ENCODE data around the gene DMWD.
"Not testable (repeated sequence)": the region's sequence is repeated elsewhere in the genome, so short reads cannot be mapped to it uniquely, and the experiment has no call there.

The DMWD gene

DNA sequence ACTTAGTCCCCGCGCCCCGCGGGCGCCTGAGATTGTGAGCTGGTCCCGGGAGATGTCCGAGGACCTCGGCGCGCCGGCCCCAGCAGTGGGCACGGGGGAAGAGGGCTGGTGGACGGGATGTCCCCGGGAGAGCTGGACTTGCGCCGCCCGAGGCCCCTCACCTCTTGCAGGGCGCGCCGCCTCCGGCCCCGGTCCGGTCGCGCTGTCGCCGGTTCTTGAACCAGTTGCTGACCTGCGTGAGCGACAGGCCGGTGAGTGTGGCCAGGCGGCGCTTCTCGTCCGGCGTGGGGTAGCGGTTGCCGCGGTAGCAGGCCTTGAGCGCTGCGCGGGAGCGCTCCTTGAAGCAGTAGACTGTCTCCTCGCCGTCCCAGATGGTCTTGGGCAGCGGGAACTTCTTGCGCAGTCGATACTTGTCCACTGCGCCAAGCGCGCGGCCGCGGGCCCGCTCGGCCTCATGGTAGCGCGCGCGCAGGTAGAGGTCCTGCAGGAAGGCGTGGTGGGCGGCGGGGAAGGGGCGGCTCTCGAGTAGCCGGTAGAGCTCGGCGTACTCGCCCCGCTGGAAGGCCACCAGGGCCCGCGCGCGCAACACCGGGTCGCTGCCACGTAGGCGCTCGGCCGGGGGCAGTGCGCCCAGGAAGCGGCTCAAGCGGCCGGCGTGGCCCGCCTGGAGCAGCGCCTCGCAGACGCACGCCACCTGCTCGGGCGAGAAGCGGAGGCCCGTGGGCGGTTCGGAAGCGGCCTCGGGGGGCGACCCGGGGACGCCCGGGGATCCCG, 24.6 kb downstream of the DMWD start:
- DNase-seq = no peak

DNA sequence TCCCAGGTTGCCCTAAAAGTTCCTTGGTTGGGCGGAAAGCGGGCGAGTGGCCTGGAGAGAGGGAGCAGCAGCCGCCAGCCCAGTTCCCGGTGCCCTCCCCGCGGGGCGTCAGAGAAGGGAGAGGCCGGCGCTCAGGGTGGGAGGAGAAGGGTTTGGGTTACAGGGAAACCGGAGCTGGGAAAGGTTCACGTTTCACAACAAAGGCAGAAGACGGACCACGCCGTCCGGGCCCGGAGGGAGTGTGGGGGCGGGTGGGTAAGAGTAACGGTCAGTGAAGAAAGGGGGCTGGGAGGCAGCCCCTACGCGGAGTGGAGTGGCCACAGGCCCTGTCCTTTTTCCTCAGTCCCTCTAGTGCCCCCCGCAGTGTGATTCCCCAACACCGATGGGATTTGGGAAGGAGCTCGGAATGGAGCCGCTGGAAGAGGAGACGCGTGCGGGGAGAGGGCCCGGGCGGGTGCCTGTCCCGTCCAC, 25.2 kb downstream of the DMWD start:
- peak; percentile 9 for DNase-seq

DNA sequence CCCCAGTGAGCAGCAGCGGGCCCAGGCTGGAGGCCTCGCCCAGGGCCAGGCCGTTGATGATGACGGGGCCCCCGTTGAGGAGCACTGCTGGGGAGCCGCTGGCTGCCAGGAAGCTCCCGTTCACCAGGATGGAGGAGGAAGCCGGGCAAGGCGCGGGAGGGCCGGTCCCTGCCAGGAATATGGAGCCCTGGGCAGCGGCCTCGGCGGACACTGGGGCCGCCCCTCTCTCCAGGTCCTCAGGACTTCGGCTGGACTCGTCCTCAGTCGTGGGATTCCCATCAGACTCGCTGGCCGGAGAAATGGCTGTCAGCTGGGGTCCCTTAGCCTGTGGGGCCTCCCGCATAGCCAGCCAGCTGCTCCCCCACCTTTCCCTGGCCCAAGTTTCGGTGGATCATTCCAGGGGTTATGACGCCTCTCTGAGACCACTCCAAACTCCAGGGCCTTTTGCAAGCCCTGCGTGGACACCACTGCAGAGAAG, 25.7 kb downstream of the DMWD start:
- no peak for DNase-seq

DNA sequence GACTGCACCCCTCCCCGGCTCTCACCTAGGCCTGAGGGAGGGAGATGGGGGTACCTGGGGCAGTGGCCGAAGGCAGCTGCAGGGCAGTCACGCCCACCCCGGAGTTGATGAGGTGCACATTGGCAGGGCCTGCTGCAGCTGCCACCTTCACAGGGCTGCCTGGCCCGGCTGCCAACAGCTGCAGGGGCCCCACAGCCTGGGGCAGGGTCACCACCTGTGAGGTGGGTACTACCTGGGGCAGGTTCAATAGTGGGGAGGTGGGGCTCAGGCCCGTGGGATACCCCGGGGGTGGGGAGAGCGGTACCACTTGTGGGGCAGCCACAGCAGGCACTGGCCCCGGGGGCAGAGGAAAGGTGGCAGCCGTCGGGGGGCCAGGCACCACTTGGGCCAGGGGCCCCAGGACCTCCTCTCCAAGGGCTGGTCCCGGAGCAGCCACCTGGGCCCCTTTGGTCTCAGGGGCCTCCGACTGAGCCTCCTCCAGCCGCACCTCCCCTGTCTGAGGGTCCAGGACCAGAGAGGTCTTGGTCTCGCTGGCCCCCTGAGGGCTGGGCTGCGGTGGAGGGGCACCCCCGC, 26.3 kb downstream of the DMWD start:
- no peak for DNase-seq

DNA sequence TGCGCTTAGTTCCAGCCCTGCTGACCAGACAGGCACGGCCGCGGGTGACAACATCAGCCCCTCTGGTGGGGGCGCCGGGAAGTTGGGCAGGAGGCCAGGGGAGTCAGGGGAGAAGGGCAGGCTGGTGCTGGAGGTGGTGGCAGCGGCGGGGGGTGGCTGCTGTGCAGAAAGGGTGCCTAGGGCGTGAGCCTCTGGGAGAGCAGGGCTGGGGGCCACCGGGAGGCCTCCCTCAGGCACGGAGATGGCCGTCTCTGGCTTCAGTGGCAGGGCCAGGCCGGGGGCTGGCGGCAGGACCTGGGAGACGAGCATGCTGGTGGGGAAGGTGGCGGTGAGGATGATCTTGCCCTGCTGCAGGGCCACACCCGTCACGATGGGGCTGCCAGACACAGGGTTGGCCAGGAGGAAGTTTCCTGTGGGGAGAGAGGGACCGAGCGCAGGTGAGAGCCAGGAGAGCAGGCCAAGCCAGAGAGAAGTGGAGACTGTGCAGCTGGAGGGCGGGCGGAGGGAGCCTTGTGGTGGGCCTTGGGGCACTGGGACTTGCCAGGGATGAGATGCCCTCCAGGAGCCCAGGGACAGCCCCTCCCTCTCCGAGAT, 26.8 kb downstream of the DMWD start:
- no peak for DNase-seq

DNA sequence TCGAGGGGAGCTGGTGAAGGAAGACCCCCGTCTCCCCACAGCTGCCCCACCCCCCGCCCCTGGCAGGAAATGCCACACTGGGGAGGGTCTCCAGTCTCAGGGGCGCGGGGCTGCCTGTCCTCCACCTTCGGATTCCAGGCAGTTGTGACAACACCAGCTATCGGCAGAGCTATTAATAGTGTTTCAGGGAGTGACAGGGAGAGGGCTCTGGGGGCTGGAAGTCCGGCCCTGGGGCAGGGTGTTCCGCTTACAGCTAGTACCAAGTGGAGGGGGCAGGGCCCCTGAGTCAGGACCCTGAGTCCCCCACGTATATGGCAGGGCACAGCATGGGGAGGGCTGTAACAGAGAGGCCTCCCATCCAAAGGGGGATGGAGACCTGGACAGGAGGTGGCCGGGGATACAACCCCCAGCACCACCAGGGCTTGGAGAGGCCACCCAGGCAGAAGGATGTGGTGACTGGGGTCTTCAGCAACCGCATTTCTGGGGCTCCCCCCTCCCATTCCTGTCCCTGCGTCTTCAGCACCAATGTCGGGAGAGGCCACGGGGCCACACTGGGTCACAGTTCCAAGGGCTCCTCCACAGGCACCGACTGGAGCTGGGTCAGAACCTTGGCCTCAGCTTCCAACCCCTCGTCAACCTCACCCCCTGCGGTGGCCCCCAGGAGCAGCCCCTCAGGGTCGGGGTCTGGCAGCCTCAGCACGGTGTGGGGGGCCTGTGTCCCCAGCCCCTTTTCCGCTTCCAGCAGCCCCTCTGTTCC, 27.5 kb downstream of the DMWD start:
- DNase-seq = no peak

DNA sequence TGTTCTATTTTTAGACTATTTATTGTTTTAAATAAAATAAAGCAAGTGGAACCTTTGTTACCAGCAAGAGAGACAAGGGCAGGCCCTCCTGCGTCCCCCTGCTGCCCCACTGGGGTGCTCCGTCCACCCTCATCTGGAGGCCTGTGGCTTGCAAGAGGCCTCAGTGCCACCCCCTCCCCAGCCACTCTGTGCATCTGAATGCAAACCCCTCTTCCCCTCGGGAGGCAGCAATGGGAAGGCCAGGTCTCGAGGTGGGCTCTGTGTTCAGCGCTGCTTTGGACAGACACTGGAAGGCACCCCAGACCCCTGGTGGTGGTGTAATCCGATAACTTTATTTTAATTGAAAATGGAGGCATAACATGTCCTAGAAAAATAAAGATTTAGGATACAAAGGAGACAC, 28.2 kb downstream of the DMWD start:
- DNase-seq = no peak

DNA sequence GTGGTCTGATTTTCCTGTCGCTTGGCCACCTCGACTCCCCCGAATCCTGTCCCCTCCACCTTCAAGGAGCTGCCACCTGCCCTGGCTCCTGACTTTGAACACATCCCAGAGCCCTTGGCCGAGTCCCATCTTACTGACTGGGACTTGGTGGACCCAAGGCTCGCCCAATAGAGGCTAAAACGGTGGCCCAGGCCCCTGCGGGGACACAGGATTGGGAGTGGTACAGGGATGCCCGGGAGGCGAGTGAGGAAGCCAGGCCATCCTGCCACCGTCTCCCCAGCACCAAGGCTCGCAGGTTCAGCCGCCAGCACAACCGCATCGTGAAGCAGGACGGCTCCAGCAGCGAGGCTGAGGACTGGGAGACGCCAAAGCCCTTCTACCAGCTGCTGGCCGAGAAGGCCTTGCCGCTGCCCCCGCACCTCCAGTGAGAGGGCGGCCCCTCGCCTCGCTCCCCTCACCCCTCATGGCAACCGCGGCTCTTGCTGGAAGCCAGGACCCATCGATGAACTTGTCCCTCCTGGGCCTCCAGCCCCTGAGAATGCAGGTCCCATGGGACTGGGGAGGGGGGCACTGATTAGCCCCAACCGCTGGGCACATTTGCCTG, 28.9 kb downstream of the DMWD start:
- DNase-seq = no peak

DNA sequence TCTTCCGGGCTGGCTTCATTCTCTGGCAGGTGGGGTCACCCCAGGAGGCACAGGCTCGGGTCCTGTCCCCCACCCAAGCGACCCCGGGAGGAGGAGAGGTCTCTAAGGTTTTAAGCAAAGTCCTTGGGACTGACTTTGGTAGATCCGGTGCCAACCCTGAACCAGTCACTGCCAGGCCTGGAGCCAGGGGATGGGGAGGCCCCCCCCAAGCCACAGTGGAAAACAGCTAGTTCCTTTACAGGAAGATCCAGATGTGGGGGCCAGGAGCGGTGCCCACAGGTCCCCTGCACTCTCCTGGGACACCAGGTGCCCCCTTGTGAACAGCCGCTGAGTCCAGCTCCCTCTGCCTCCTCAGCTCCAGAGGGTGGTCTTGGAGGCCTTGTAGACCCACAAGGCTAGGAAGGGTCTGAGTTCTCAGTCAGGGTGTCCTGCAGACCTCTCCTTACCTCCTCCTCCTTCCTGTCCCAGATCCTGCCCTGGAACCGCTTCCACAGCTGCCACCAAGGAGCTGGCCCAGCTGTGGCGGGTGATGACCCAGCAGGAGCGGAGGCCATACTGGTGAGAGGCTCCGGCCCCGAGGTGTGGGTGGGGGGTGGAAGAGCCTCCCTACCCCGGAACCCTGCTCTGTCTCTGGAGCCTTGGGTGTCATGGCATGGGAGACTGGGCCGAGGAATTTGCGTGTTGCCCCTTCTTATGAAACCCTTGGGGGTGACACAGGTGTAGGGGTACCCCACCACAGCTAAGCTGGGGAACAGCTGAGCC, 29.6 kb downstream of the DMWD start:
- no peak for DNase-seq

DNA sequence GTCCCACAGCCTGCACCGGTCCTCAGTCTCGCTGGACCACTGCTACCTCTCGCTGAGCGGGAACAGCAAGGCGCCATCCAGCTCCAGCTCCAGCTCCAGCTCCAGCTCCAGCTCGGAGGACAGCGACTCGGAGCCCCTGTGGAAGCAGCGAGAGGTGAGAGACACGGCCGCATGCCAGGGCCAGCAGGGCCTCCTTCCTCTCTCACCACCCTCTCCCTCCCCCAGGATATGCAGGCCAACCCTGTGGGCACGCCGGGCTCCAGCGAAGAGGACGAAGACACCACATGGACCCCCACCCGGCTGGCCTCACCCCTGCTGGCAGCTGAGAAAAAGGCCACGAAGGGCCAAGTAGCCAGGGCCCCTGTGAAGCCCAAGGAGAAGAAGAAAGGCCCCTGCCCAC, 30.9 kb downstream of the DMWD start:
- DNase-seq = no peak

DNA sequence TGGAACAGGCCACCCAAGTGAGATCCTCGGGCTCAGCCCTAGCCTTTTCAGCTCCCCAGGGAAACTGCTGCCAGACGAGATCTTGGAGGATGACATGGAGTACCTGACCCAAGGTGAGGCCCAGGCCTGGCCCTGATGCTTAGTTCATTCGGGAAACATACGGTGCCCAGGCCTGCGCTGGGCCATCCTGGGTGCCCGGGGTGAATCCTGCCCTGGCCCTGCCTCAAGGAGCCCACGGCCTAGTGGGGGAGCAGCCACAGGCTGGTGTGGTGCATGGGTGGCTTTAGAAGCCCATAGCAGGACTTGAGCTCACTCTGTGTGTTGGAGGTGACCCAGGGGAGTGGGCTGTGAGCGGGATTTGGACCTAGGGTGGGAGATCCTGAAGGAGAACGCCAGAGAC, 33.7 kb downstream of the DMWD start:
- DNase-seq = no peak

DNA sequence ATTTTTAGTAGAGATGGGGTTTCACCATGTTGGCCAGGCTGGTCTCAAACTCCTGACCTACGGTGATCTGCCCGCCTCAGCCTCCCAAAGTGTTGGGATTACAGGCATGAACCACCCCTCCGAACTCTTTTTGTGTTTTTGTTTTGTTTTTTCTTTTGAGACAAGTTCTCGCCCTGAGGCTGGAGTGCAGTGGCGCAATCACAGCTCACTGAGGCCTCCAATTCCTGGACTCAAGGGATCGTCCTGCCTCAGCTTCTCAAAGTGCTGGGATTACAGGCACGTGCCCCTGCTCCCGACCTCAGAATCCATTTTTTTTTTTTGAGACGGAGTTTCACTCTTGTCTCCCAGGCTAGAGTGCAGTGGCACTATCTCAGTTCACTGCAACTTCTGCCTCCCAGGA, 35.0 kb downstream of the DMWD start:
- no peak for DNase-seq

DNA sequence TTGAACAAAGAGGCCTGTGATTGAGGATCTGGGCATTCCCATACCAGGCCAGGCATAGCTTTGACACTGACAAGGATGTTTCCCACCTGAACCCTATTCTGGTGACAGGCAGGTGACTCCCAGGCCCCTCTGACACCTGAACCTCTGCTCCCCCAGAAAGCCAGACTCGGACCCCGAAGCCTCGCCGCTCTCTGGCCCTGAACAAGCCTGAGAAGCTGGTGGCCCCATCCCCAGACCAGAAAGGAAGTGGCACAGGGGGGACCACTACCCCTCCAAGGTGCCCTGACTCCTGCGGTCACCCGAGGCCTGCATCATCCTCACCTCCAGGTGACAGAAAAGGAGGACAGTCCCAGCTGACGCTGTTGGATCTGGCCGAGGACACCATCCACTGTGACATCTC, 38.3 kb downstream of the DMWD start:
- DNase-seq = no peak

DNA sequence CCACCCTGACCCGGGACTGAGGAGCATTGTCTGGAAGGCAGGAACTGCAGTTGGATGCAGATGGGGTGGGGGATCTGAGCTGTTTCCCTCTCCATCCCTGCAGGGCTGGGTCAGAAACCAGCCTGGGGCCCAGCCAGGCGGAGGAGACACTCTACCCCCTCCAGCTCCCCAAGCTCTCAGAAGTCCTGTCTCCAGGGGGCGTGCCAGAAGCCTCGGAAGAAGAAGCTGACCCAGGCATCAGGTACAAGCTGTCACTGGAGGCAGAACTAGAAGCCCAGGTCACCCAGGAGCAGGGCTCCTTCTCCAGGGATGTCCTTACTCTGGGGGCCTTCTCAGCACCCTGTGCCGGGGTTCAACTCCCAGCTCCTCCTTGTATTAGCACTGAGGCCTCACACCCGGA, 39.1 kb downstream of the DMWD start:
- DNase-seq = no peak

DNA sequence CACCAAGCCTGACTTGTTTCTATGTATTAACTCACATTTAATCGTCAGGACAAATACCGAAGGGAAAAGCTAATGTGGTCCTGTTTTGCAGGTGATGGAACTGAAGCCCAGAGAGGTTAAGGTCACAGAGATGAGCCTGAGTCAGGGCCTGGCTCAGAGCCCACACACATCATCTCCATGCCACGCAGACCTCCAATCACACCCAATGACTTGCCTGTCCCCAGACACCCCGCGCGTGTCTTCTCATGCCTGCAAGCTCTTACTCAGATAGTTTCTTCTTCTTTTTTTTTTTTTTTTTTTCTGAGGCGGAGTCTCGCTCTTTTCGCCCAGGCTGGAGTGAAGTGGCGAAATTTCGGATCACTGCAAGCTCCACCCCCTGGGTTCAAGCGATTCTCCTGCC, 40.0 kb downstream of the DMWD start:
- no peak for DNase-seq

DNA sequence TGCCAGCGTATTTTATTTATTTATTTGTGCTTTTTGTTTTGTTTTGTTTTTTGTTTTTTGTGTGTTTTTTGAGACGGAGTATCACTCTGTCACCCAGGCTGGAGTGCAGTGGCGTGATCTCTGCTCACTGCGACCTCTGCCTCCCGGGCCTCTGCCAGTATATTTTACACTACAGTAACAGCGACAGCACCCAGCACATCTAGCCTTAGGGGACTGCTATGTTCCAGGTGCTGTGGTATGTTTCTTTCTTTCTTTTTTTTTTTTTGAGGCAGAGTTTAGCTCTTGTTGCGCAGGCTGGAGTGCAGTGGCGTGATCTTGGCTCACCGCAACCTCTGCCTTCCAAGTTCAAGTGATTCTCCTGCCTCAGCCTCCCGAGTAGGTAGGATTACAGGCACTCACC, 41.2 kb downstream of the DMWD start:
- not testable (repeated sequence) for DNase-seq

DNA sequence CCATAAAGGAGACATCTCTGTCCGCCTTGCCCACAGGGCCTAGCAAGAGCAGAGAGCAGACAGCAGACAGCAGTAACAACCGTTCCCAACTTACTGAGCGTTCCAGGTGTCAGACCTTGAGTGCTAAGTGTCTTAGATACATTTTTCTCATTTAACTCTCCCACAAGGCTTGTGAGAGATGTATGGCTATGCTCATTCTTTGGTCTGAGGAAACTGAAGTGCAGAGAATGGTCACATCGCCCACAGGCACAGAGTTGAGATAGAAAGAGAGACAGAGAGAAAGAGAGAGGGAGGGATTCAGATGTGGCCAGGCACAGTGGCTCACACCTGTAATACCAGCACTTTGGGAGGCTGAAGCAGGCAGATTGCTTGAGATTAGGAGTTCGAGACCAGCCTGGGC, 45.1 kb downstream of the DMWD start:
- DNase-seq = no peak

DNA sequence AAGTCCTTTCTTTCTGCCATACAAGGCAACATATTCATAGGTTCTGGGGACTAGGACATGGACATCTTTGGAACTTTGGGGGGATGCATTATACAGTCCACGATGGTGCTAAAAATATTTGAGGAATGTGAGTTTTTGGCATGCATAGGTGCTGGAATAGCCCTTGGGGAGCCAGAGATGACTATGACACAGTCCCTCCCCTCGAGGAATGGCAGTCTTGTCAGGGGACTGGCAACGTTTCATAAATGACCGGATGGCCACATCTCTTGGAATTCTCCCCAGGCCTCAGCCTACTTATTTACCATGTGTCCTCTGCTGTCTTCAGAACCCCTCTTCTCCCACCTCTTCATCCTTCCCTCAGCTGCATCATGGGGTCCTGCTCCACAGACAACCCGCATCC, 45.8 kb downstream of the DMWD start:
- DNase-seq = no peak

DNA sequence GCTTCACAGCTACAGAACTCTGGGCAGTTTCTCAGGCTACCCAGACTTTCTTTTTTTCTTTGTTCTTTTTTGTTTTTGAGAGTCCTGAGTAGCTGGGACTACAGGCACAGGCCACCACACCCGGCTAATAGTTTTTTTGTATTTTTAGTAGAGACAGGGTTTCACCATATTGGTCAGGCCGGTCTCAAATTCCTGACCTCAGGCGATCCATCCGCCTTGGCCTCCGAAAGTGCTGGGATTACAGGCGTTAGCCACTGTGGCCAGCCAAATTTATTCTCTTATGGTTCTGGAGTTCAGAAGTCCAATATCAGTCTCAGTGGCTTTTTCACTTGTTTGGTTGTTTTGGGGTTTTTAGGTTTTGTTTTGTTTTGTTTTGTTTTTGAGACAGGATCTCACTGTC, 47.0 kb downstream of the DMWD start:
- no peak for DNase-seq

DNA sequence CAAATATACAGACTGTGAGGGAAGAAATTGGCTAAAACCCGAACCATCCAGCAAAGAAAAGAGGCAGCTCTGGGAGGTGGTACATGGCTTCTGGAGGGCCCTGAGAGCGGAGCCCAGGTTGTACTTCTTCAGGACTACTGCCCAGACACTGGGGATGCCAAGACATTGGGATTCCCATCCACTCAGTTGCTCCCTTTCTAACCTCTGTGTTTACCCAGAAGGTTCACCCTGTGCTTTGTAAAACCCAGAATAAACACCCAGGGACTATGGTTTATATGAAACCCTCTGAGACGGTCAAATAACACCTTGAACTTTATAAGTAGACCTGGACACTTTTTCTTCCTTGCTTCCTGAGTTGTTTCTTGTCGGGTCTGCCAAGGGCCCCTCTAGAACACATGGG, 49.7 kb downstream of the DMWD start:
- no peak for DNase-seq

DNA sequence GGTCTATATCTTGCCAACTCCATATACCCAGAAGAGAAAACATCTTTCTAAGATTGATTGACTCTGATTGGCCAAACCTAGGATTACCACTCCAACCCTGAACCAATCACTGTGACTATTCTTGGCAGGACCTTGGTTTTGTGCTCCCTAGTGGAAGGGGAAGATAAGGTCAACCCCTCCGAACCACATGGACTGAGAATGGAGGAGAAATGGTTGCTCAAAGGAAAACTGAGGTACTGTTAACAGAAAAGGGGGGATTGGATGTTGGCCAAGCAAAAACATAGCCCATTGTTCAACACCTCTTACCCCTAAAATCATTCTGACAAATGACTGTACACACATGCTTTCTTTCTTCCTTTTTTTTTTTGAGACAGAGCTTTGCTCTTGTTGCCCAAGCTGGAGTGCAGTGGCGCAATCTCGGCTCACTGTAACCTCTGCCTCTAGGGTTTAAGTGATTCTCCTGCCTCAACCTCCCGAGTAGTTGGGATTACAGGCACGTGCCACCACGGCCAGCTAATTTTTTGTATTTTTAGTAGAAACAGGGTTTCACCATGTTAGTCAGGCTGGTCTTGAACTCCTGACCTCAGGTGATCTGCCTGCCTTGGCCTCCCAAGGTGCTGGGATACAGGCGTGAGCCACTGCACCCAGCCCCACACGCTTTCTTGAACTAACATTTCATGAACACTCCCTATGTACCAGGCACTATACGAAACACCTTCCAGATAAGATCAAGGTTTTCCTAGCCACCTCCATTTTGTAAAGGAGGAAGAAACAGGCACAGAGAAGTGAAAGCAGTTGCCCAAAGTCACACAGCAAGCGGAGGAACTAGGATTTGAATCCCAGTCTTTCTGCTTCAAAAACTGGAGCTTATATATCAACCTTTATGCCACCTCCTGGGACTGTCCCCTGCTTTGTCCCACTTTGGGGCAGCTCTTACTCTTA, 52.9 kb downstream of the DMWD start:
- DNase-seq = no peak

All from NCI-H2029 treated with DMSO at 0.1 percent for 48 hours (cell line).